SK-N-SH (cell line): ENCODE measurements around the gene STX11. TPM values are rescaled to one million over a fixed set of nuclear protein-coding genes. Genes with fewer than 3 reads are reported as not detected.
A peak's percentile ranks its signal among the peaks of the same experiment; 100 is the strongest.

Source experiments
- CTCF ChIA-PET: fragments of 300-600, 350-600 bp; formaldehyde crosslinking; extraction: SDS; loops from one replicate; lab custom pipeline; 2021; lab: Yijun Ruan, JAX
- POLR2A ChIA-PET: fragments of 350-600 bp; sonication (Branson Sonifier 250); formaldehyde crosslinking; extraction: SDS; loops from one replicate; lab custom pipeline; 2020; ENCODE audit warnings: antibody characterized with exemption, inconsistent platforms; lab: Yijun Ruan, JAX
- DNase-seq: peaks from one replicate; pipeline ENCODE4 v3.0.0; 2012
- H2AFZ ChIP-seq: fragments of 200-600 bp; sonication (generic); 2 replicates; pipeline ENCODE4 v1.8.1; 2016; ENCODE audit warnings: antibody characterized with exemption, mild to moderate bottlenecking, low read depth
- H3F3A ChIP-seq: fragments of 200-600 bp; sonication (generic); replicated peaks from 2 replicates; pipeline ENCODE3; 2016; ENCODE audit warnings: antibody characterized with exemption, mild to moderate bottlenecking; ENCODE audit not compliant: insufficient read depth
- H3K27ac ChIP-seq, 2 experiments: fragments of 200-500 bp in 1 of 2; fragments of 200-600 bp in 1 of 2; sonication (Bioruptor generic) in 1 of 2; sonication (generic), shearing (Covaris generic) in 1 of 2; 2 replicates each; pipeline versions ENCODE4 v1.5.1 to v1.6.1; 2014 to 2016; ENCODE audit warnings: low read depth in 2 of 2, inconsistent platforms in 1 of 2, low read length in 1 of 2, mild to moderate bottlenecking in 1 of 2, mixed read lengths in 1 of 2
- H3K27me3 ChIP-seq: fragments of 200-600 bp; sonication (generic), shearing (Covaris generic); 2 replicates; pipeline ENCODE4 v1.6.1; 2016; ENCODE audit warnings: mixed run types; ENCODE audit not compliant: insufficient read depth
- H3K36me3 ChIP-seq, 2 experiments: fragments of 200-500 bp in 1 of 2; fragments of 200-600 bp in 1 of 2; sonication (Bioruptor generic) in 1 of 2; sonication (generic) in 1 of 2; replicated peaks in 1 of 2; 2 replicates each; pipeline versions ENCODE3 to v1.5.1; 2014 to 2016; ENCODE audit warnings: low read length in 1 of 2, mild to moderate bottlenecking in 1 of 2; ENCODE audit not compliant: insufficient read depth in 2 of 2, control insufficient read depth in 1 of 2
- H3K4me1 ChIP-seq, 2 experiments: fragments of 200-500 bp in 1 of 2; fragments of 200-600 bp in 1 of 2; sonication (Bioruptor generic) in 1 of 2; sonication (generic), shearing (Covaris generic) in 1 of 2; 2 replicates each; pipeline versions ENCODE4 v1.5.1 to v1.6.1; 2014 to 2016; ENCODE audit warnings: low read depth in 1 of 2, low read length in 1 of 2, mixed run types in 1 of 2; ENCODE audit not compliant: insufficient read depth in 2 of 2, control insufficient read depth in 1 of 2
- H3K4me2 ChIP-seq: fragments of 200-600 bp; sonication (generic), shearing (Covaris generic); 2 replicates; pipeline ENCODE4 v1.6.1; 2017; ENCODE audit warnings: mixed run types
- H3K4me3 ChIP-seq, 2 experiments: fragments of 200-500 bp in 1 of 2; fragments of 200-600 bp in 1 of 2; sonication (Bioruptor generic) in 1 of 2; sonication (generic), shearing (Covaris generic) in 1 of 2; 2 replicates each; pipeline versions ENCODE4 v1.5.1 to v1.8.1; 2014 to 2016; ENCODE audit warnings: low read depth in 2 of 2, inconsistent platforms in 1 of 2, low read length in 1 of 2, mild to moderate bottlenecking in 1 of 2, mixed read lengths in 1 of 2, moderate library complexity in 1 of 2
- H3K79me2 ChIP-seq: fragments of 200-600 bp; sonication (generic); 2 replicates; pipeline ENCODE4 v1.8.1; 2017; ENCODE audit warnings: mild to moderate bottlenecking; ENCODE audit not compliant: insufficient read depth
- H3K9ac ChIP-seq: fragments of 200-600 bp; sonication (generic); 2 replicates; pipeline ENCODE4 v1.6.1; 2017; ENCODE audit warnings: mixed run types
- H3K9me2 ChIP-seq: fragments of 200-600 bp; sonication (generic); 2 replicates; pipeline ENCODE4 v1.6.1; 2017; ENCODE audit warnings: mixed run types
- H3K9me3 ChIP-seq: fragments of 200-600 bp; sonication (generic); 2 replicates; pipeline ENCODE4 v1.6.1; 2017; ENCODE audit warnings: mixed run types, mild to moderate bottlenecking, moderate library complexity
- H4K20me1 ChIP-seq: fragments of 200-600 bp; sonication (generic); 2 replicates; pipeline ENCODE4 v1.6.1; 2017; ENCODE audit warnings: mild to moderate bottlenecking, mixed run types; ENCODE audit not compliant: insufficient read depth
- EZH2phosphoT487 ChIP-seq: fragments of 200-600 bp; sonication (generic); IDR thresholded peaks from 2 replicates; pipeline ENCODE4 v1.6.1; 2017; ENCODE audit warnings: low read depth, mixed run types, mild to moderate bottlenecking, antibody characterized with exemption, moderate library complexity, borderline replicate concordance
- FOSL2 ChIP-seq: IDR thresholded peaks from 2 replicates; pipeline ENCODE4 v1.4.0; 2012; ENCODE audit warnings: low read depth, mild to moderate bottlenecking, moderate library complexity, borderline replicate concordance
- FOXM1 ChIP-seq: IDR thresholded peaks from 2 replicates; pipeline ENCODE4 v1.4.0; 2012; ENCODE audit warnings: low read depth, mild to moderate bottlenecking
- GABPA ChIP-seq: IDR thresholded peaks from 2 replicates; pipeline ENCODE4 v1.4.0; 2012; ENCODE audit warnings: low read depth, mild to moderate bottlenecking
- JUND ChIP-seq: IDR thresholded peaks from 2 replicates; pipeline ENCODE4 v1.4.0; 2012
- MXI1 ChIP-seq: IDR thresholded peaks from 2 replicates; pipeline ENCODE4 v1.6.1; 2012; ENCODE audit warnings: mild to moderate bottlenecking, low read depth, low read length, improper control_type of control experiment
- NFIC ChIP-seq: IDR thresholded peaks from 2 replicates; pipeline ENCODE4 v1.4.0; 2012; ENCODE audit warnings: borderline replicate concordance
- RCOR1 ChIP-seq: fragments of 150-350 bp; IDR thresholded peaks from 2 replicates; pipeline ENCODE4 v1.6.1; 2017; ENCODE audit warnings: antibody characterized with exemption, low read length
- WGBS: methylation state at CpG from one replicate; pipeline ENCODE4 v1.1.6; 2017; ENCODE audit warnings: low lambda C conversion rate; 5-methylcytosine and 5-hydroxymethylcytosine counted together
- polyA plus RNA-seq, 3 experiments: library from polyadenylated mRNA; depleted of rRNA; stranded (reverse); fragments of >200 nt; gene quantifications; 2 replicates each; pipeline ENCODE4 v1.2.3, GENCODE V29; 2012
- TF ChIP-seq, protein P1 (sequence below): fragments of 200-600 bp; sonication (generic); IDR thresholded peaks from 2 replicates; pipeline ENCODE4 v1.6.1; 2017; ENCODE audit warnings: antibody characterized with exemption, mild to moderate bottlenecking, moderate library complexity
- TF ChIP-seq, protein P2 (sequence below): IDR thresholded peaks from 2 replicates; pipeline ENCODE4 v1.4.0; 2012; ENCODE audit warnings: low read depth, borderline replicate concordance
- TF ChIP-seq, protein P3 (sequence below): fragments of 150-350 bp; IDR thresholded peaks from 2 replicates; pipeline ENCODE4 v1.6.1; 2017; ENCODE audit warnings: antibody characterized with exemption, low read length, low read depth, borderline replicate concordance
- TF ChIP-seq, protein P4 (sequence below): IDR thresholded peaks from 2 replicates; pipeline ENCODE4 v1.6.1; 2012; ENCODE audit warnings: mild to moderate bottlenecking, low read depth, low read length, moderate library complexity

STX11 gene
- polyA plus RNA-seq, 1 of the 3 experiments (the other 2 are of a cell fraction) = 0.15 TPM

DNA sequence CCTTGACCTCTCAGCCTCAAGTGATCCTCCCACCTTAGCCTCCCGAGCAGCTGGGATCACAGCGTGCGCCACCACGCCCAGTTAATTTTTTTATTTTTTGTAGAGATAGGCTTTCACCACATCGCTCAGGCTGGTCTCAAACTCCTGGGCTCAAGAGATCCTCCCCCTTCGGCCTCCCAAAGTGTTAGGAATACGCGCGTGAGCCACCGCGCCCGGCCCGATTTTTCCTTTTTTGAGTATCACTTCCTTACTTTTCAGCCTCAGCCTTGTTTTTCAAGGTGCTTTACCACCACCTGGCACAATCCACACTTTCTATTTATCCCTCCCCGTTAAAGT is 791 bp upstream of the STX11 start (continued):
- TF ChIP-seq, protein P1, sequence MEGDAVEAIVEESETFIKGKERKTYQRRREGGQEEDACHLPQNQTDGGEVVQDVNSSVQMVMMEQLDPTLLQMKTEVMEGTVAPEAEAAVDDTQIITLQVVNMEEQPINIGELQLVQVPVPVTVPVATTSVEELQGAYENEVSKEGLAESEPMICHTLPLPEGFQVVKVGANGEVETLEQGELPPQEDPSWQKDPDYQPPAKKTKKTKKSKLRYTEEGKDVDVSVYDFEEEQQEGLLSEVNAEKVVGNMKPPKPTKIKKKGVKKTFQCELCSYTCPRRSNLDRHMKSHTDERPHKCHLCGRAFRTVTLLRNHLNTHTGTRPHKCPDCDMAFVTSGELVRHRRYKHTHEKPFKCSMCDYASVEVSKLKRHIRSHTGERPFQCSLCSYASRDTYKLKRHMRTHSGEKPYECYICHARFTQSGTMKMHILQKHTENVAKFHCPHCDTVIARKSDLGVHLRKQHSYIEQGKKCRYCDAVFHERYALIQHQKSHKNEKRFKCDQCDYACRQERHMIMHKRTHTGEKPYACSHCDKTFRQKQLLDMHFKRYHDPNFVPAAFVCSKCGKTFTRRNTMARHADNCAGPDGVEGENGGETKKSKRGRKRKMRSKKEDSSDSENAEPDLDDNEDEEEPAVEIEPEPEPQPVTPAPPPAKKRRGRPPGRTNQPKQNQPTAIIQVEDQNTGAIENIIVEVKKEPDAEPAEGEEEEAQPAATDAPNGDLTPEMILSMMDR = no peak

DNA sequence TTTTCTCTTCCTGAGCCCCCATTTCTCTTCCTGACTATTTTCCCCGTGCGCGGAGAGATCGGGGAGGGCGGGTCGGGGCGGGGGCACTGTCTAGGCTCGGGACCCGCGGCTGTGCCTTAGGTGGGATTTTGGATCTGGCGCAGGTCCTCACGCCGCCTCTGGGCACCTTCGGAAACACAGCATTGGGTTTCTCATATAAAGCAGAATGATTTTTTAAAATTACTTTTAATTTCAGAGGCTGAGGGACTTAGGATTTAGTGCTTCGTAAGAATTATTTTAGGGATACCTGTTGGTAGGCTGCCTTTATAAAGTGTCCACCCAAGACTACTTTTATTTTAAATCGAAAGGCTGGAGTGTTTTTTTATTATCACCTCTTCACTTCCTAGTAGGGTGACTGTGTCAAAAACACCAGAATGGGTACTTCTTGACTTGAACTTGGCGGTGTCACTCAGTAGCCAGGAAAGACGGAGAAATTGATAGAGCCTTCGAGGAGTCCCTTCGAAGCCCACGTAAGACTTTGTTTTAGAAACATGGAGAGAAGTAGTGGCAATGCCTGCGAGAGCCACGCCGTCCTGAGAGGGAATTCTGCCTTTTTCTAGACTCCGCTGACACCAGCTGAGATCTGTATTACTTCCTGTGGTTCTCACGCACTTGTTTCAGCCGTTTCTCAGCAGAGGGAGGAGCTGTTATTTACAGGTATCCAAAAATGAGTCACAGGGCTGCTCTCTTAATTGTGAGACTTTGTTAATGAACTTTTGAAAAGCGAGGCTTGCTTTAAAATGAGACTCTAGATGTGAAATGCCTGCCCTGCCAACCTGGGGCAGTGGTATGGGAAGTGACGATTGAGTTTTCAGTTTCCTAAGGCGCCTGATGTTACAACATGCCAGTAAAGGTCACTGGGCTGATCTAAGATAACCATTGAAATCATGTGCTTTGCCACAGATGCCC is 667 bp downstream of the STX11 start:
- Histone ChIP-seq H3F3A (no peaks in the 10 kb centered on the region), H3K4me1 (peaks cover 0 to 5% of the 10 kb centered on the region in 2 experiments; a peak in 1 of 4 replicates), H3K9me3 (no peaks in the 10 kb centered on the region), H3K9me2 (no peaks in the 10 kb centered on the region), H3K27ac (no peak overlapping the region), H4K20me1 (no peaks in the 10 kb centered on the region), H2AFZ (peak overlapping the region; percentile 72), H3K4me2 (peak overlapping the region; percentile 82), H3K27me3 (peaks cover 64% of the 10 kb centered on the region), H3K9ac (no peak overlapping the region), H3K36me3 (no peaks in the 10 kb centered on the region), H3K4me3 (peak overlapping the region; percentile 53 to 64), H3K79me2 (no peaks in the 10 kb centered on the region)
- WGBS = 10% methylated on average over 30 of the region's 30 CpGs
- ChIA-PET POLR2A (no interaction called here), CTCF (interaction anchor here (1.5 kb wide), 1 partner anchor 68 kb away, joined by 4 read pairs; no protein-coding TSS in a partner anchor)
- TF ChIP-seq GABPA (no peak), RCOR1 (no peak)
- TF ChIP-seq, protein P2, sequence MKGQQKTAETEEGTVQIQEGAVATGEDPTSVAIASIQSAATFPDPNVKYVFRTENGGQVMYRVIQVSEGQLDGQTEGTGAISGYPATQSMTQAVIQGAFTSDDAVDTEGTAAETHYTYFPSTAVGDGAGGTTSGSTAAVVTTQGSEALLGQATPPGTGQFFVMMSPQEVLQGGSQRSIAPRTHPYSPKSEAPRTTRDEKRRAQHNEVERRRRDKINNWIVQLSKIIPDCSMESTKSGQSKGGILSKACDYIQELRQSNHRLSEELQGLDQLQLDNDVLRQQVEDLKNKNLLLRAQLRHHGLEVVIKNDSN = no peak
- TF ChIP-seq, protein P1 = 0 out of 2 replicates have a peak, but pooled peaks have one; percentile 5
- DNase-seq = no peak

DNA sequence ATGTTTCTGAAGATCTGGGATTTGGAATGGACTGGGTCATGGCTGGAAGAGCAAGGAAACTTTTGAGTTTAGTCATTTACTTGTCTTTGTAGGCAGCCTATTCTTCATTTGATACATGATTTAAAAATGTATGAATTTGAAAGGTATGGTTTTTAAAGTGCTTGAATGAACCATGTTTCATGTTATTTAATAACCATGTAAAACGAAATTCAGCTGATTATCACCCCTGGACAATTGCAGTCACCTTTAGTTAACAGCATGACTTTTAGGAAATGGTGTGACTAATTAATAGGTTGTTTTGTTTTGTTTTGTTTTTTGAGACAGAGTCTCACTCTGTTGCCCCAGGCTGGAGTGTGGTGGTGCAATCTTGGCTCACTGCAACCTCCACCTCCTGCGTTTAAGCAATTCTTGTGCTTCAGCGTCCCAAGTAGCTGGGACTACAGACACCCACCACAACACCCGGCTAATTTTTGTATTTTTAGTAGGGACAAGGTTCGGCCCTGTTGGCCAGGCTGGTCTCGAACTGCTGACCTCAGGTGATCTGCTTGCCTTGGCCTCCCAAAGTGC is 2.1 kb downstream of the STX11 start:
- Histone ChIP-seq H3K27ac (no peak overlapping the region), H3K4me3 (no peak overlapping the region), H3K36me3 (no peaks in the 10 kb centered on the region), H2AFZ (no peak overlapping the region), H3K27me3 (peaks cover 64% of the 10 kb centered on the region), H3K9me2 (no peaks in the 10 kb centered on the region), H3K9ac (no peak overlapping the region), H3F3A (no peaks in the 10 kb centered on the region), H3K9me3 (no peaks in the 10 kb centered on the region), H4K20me1 (no peaks in the 10 kb centered on the region), H3K4me2 (no peak overlapping the region), H3K4me1 (peaks cover 0 to 5% of the 10 kb centered on the region in 2 experiments; a peak in 1 of 4 replicates), H3K79me2 (no peaks in the 10 kb centered on the region)
- no peak for DNase-seq
- ChIA-PET POLR2A (no interaction called here), CTCF (no interaction called here)
- WGBS = 11% methylated on average over 6 of the region's 6 CpGs
- TF ChIP-seq GABPA (no peak), MXI1 (no peak), EZH2phosphoT487 (no peak), JUND (no peak), FOXM1 (no peak), FOSL2 (no peak), NFIC (no peak)
- TF ChIP-seq, protein P3, sequence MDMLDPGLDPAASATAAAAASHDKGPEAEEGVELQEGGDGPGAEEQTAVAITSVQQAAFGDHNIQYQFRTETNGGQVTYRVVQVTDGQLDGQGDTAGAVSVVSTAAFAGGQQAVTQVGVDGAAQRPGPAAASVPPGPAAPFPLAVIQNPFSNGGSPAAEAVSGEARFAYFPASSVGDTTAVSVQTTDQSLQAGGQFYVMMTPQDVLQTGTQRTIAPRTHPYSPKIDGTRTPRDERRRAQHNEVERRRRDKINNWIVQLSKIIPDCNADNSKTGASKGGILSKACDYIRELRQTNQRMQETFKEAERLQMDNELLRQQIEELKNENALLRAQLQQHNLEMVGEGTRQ = no peak
- TF ChIP-seq, protein P4, sequence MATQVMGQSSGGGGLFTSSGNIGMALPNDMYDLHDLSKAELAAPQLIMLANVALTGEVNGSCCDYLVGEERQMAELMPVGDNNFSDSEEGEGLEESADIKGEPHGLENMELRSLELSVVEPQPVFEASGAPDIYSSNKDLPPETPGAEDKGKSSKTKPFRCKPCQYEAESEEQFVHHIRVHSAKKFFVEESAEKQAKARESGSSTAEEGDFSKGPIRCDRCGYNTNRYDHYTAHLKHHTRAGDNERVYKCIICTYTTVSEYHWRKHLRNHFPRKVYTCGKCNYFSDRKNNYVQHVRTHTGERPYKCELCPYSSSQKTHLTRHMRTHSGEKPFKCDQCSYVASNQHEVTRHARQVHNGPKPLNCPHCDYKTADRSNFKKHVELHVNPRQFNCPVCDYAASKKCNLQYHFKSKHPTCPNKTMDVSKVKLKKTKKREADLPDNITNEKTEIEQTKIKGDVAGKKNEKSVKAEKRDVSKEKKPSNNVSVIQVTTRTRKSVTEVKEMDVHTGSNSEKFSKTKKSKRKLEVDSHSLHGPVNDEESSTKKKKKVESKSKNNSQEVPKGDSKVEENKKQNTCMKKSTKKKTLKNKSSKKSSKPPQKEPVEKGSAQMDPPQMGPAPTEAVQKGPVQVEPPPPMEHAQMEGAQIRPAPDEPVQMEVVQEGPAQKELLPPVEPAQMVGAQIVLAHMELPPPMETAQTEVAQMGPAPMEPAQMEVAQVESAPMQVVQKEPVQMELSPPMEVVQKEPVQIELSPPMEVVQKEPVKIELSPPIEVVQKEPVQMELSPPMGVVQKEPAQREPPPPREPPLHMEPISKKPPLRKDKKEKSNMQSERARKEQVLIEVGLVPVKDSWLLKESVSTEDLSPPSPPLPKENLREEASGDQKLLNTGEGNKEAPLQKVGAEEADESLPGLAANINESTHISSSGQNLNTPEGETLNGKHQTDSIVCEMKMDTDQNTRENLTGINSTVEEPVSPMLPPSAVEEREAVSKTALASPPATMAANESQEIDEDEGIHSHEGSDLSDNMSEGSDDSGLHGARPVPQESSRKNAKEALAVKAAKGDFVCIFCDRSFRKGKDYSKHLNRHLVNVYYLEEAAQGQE = no peak
